Naive B cell (primary cell): ENCODE measurements around the gene MYO1A. TPM values are rescaled to one million over a fixed set of nuclear protein-coding genes. Genes with fewer than 3 reads are reported as not detected.

Source experiments
- ATAC-seq, 2 donors: fragments of 150-1000 bp; cut with Tn5 transposase; 2 replicates each; pipeline ENCODE4 v1.10.0; 2021; ENCODE audit warnings: low read depth in 2 of 2, mild to moderate bottlenecking in 2 of 2, moderate library complexity in 2 of 2
- DNase-seq: peaks from one replicate; pipeline ENCODE4 v3.0.0; 2022
- H3K27ac Mint-ChIP-seq, 6 donors: one replicate each; pipeline ENCODE4 v1.8.0; 2020 to 2022; ENCODE audit warnings: mild to moderate bottlenecking in 6 of 6, mixed read lengths in 6 of 6, moderate library complexity in 5 of 6, inconsistent platforms in 2 of 6
- H3K27me3 Mint-ChIP-seq, 3 donors: one replicate each; pipeline ENCODE4 v1.8.0; 2021 to 2022; ENCODE audit warnings: mixed read lengths in 3 of 3, mild to moderate bottlenecking in 1 of 3
- H3K36me3 Mint-ChIP-seq, 2 donors: one replicate each; pipeline ENCODE4 v1.8.0; 2020 to 2022; ENCODE audit warnings: mixed read lengths in 2 of 2, inconsistent platforms in 1 of 2, mild to moderate bottlenecking in 1 of 2
- H3K4me1 Mint-ChIP-seq, 3 donors: one replicate each; pipeline ENCODE4 v1.8.0; 2020 to 2022; ENCODE audit warnings: mixed read lengths in 3 of 3, inconsistent platforms in 1 of 3, mild to moderate bottlenecking in 1 of 3, moderate library complexity in 1 of 3
- H3K4me3 Mint-ChIP-seq, 8 donors: one replicate each; pipeline ENCODE4 v1.8.0; 2020 to 2022; ENCODE audit warnings: mild to moderate bottlenecking in 8 of 8, mixed read lengths in 8 of 8, moderate library complexity in 8 of 8, inconsistent platforms in 2 of 8
- H3K9me3 Mint-ChIP-seq, 7 donors: one replicate each; pipeline ENCODE4 v1.8.0; 2020 to 2022; ENCODE audit warnings: mixed read lengths in 7 of 7, mild to moderate bottlenecking in 5 of 7, inconsistent platforms in 2 of 7, moderate library complexity in 1 of 7
- polyA plus RNA-seq, 6 donors: library from polyadenylated mRNA; unstranded; fragments of 300-500 nt; fragmentation: Illumina TruSeq; gene quantifications; one replicate each; pipeline ENCODE4 v1.2.3, GENCODE V29; 2021; ENCODE audit warnings: low read depth in 6 of 6

Gene MYO1A
- not detected for polyA plus RNA-seq

- Mint-ChIP-seq H3K9me3 (no peaks in the 10 kb centered on the region), H3K36me3 (no peaks in the 10 kb centered on the region), H3K4me3 (peak within 1 kb of the TSS in 1 of 8 donors; percentile 42), H3K27ac (peak within 1 kb of the TSS in 2 of 6 donors; percentile 12 to 19), H3K27me3 (peaks cover 0 to 10% (median 0%) of the 10 kb centered on the region in 3 donors), H3K4me1 (peaks cover 28 to 32% (median 29%) of the 10 kb centered on the region in 3 donors)
- DNase-seq (no peak), ATAC-seq (no peak)
Measured at GRCh38 chr12:57049890-57050289, at the start of gene MYO1A. MYO1A (minus strand) TSS chr12:57050129; CDS start chr12:57048323, 1,806 bp downstream.

- Mint-ChIP-seq H3K4me1 (peaks cover 32 to 50% (median 47%) of the 10 kb centered on the region in 3 donors), H3K27me3 (no peaks in the 10 kb centered on the region), H3K4me3 (no peak overlapping the region), H3K9me3 (no peaks in the 10 kb centered on the region), H3K36me3 (peaks cover 6 to 27% of the 10 kb centered on the region in 2 donors), H3K27ac (peak overlapping the region in 3 of 6 donors; percentile 76 to 91 (median 86))
- ATAC-seq, result no peak
- no peak for DNase-seq
Measured at GRCh38 chr12:57099047-57099714, 49.3 kb upstream of the MYO1A start.

DNA sequence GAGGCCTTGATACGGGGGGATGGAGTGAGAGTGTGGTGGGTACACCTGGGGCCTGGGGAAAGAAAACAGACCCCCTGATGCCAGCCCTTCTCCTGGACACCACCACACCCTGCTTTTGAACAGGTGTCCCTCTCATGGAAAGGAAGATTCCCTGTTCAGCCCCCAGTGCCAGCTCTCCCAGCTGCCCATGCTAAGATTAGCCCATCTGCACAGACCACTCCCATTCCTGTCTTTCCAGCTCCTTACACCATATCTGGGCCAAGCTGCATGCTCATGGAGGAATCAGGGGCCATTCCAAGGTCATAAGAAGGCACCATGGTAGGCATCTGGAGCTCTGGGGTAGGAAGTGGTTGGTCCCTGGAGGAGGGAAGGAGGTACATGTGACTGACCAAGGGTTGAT, 48.6 kb upstream of the MYO1A start:
- ATAC-seq (no peak), DNase-seq (no peak)
- no peaks in the 10 kb centered on the region for H3K27me3 Mint-ChIP-seq
- peaks cover 6 to 27% of the 10 kb centered on the region in 2 donors for H3K36me3 Mint-ChIP-seq
- H3K4me1 Mint-ChIP-seq, result peaks cover 38 to 53% (median 52%) of the 10 kb centered on the region in 3 donors
- no peak overlapping the region for H3K4me3 Mint-ChIP-seq
- no peaks in the 10 kb centered on the region for H3K9me3 Mint-ChIP-seq
- H3K27ac Mint-ChIP-seq, result peak overlapping the region in 3 of 6 donors; percentile 61 to 91 (median 86)

- H3K36me3 Mint-ChIP-seq, result peaks cover 6 to 27% of the 10 kb centered on the region in 2 donors
- ATAC-seq, result no peak
- peaks cover 46 to 62% (median 61%) of the 10 kb centered on the region in 3 donors for H3K4me1 Mint-ChIP-seq
- H3K27ac Mint-ChIP-seq, result peak overlapping the region in 1 of 6 donors; percentile 9
- H3K27me3 Mint-ChIP-seq, result no peaks in the 10 kb centered on the region
- no peak overlapping the region for H3K4me3 Mint-ChIP-seq
- no peak for DNase-seq
- H3K9me3 Mint-ChIP-seq, result no peaks in the 10 kb centered on the region
Measured at GRCh38 chr12:57097554-57097835, 47.6 kb upstream of the MYO1A start.

GRCh38 chr12:57096748-57097553, 47.0 kb upstream of the MYO1A start:
- peaks cover 6 to 27% of the 10 kb centered on the region in 2 donors for H3K36me3 Mint-ChIP-seq
- peak overlapping the region in 5 of 6 donors; percentile 33 to 92 (median 70) for H3K27ac Mint-ChIP-seq
- H3K27me3 Mint-ChIP-seq, result no peaks in the 10 kb centered on the region
- ATAC-seq (no peak), DNase-seq (no peak)
- no peak overlapping the region for H3K4me3 Mint-ChIP-seq
- H3K9me3 Mint-ChIP-seq, result no peaks in the 10 kb centered on the region
- H3K4me1 Mint-ChIP-seq, result peaks cover 45 to 67% (median 60%) of the 10 kb centered on the region in 3 donors

DNA sequence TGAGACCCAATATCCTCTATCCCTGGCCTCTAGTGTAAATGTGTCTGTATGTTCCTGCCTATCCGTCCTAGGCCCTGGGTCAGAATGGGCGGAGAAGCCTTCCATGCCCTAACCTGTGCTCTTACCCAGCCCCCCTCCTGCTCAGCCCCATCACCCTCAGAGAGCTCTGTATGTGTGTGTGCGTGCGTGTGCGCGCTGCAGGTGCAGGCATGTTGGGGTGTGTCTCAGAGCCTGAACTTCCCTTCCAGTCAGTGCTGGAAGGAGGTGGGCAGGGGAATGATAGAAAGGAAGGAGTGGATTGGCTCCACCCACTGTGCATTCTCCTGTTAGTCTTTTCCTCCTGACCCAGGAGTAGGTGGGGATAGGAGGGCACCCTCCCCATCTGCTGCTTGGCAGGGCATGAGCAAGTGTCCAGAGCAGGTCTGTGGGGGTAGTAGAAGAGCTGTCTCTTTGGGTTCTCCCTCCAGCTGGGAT, 46.2 kb upstream of the MYO1A start:
- peak overlapping the region in 3 of 6 donors; percentile 22 to 54 (median 26) for H3K27ac Mint-ChIP-seq
- no peak for ATAC-seq
- peaks cover 6 to 27% of the 10 kb centered on the region in 2 donors for H3K36me3 Mint-ChIP-seq
- no peaks in the 10 kb centered on the region for H3K9me3 Mint-ChIP-seq
- no peaks in the 10 kb centered on the region for H3K27me3 Mint-ChIP-seq
- no peak for DNase-seq
- H3K4me1 Mint-ChIP-seq, result peaks cover 51 to 71% (median 61%) of the 10 kb centered on the region in 3 donors
- no peak overlapping the region for H3K4me3 Mint-ChIP-seq

GRCh38 chr12:57095440-57095839, 45.5 kb upstream of the MYO1A start:
- peaks cover 56 to 76% (median 64%) of the 10 kb centered on the region in 3 donors for H3K4me1 Mint-ChIP-seq
- H3K36me3 Mint-ChIP-seq, result peaks cover 6 to 27% of the 10 kb centered on the region in 2 donors
- H3K27ac Mint-ChIP-seq, result peak overlapping the region in 4 of 6 donors; percentile 44 to 97 (median 84)
- peak overlapping the region in 2 of 8 donors; percentile 5 to 79 for H3K4me3 Mint-ChIP-seq
- no peak for DNase-seq
- no peak for ATAC-seq
- no peaks in the 10 kb centered on the region for H3K9me3 Mint-ChIP-seq
- H3K27me3 Mint-ChIP-seq, result no peaks in the 10 kb centered on the region

DNA sequence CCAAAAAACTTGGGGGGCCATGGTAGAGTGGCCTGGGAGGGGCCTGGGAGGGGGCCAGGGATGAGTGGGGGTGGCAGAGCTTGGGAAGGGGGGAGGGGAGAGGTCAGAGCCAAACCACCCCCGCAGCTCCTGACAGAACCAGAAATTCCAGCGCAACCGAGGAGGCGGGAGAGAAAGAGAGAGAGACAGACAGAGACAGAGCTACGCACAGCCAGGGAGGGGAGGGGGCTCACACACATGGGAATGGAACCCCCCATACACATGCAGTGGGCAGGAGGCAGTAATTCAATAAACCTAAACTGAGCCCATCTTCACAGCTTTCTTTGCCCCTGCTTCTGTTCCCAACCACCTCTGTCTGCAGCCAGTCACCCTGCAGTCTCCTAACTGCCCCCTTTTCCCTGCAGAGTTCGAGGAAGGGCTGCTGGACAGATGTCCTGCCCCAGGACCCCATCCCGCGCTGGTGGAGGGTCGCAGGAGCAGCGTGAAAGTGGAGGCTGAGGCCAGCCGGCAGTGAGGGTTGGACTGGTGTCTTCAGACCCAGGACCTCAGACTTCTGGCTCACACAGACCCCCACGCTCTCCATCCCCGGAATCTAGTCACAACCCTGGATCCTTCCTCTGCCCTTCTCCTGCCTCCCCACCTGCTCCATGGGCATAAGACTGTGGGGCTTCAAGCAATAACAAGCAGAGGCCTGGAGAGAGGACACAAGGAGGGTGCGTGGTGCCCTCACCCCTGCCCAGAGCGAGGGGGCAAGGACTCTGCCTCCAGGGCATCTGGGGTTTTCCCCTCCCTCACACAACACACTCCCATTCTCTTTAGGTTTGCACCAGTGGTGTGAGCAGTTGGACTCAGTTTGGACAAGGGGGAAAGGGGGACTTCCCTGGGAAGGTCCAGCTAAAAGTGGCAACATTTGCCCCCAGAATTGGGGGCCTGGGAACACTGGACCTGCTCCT, 44.6 kb upstream of the MYO1A start:
- Mint-ChIP-seq H3K36me3 (peaks cover 6 to 23% of the 10 kb centered on the region in 2 donors), H3K4me1 (peaks cover 58 to 77% (median 66%) of the 10 kb centered on the region in 3 donors), H3K27ac (peak overlapping the region in 4 of 6 donors; percentile 41 to 97 (median 94)), H3K4me3 (peak overlapping the region in 7 of 8 donors; percentile 8 to 88 (median 66)), H3K27me3 (no peaks in the 10 kb centered on the region), H3K9me3 (no peaks in the 10 kb centered on the region)
- ATAC-seq, result no peak
- DNase-seq, result no peak

GRCh38 chr12:57093415-57094207, 43.7 kb upstream of the MYO1A start:
- H3K4me1 Mint-ChIP-seq, result peaks cover 52 to 71% (median 66%) of the 10 kb centered on the region in 3 donors

DNA sequence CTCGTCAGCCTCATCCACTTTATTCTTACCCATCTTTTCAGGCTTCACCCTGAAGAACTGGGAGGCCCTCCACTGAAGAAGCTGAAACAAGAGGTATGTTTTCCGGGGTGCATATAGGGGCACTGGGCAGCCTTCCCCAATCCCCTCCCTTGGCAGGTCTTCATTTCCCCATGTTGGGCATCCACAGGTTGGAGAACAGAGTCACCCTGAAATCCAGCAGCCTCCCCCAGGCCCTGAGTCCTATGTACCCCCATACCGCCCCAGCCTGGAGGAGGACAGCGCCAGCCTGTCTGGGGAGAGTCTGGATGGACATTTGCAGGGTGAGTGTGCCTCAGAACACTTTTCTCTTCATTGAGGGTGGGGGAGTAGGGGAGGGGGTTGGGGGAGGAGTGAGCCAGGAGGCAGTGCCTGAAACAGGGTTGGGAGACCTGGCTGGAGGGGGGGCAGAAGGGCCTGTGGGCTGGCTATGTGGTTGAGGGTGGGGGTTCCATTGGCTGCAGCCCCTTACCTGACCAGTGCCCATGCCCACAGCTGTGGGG, 43.0 kb upstream of the MYO1A start:
- H3K27me3 Mint-ChIP-seq, result no peaks in the 10 kb centered on the region
- ATAC-seq, result no peak
- H3K4me1 Mint-ChIP-seq, result peaks cover 58 to 74% (median 69%) of the 10 kb centered on the region in 3 donors
- DNase-seq, result no peak
- peak overlapping the region in 5 of 8 donors; percentile 9 to 74 (median 45) for H3K4me3 Mint-ChIP-seq
- peak overlapping the region in 3 of 6 donors; percentile 80 to 97 (median 94) for H3K27ac Mint-ChIP-seq
- no peaks in the 10 kb centered on the region for H3K9me3 Mint-ChIP-seq
- H3K36me3 Mint-ChIP-seq, result peaks cover 6 to 14% of the 10 kb centered on the region in 2 donors

More at GRCh38 chr12:57093415-57094207, 43.7 kb upstream of the MYO1A start:
- Mint-ChIP-seq H3K36me3 (peaks cover 6 to 14% of the 10 kb centered on the region in 2 donors), H3K27ac (peak overlapping the region; percentile 93 to 97 (median 96)), H3K9me3 (no peaks in the 10 kb centered on the region), H3K27me3 (no peaks in the 10 kb centered on the region), H3K4me3 (peak overlapping the region; percentile 66 to 88 (median 78))
- DNase-seq (peak; percentile 47), ATAC-seq (peak; percentile 53 to 56)

DNA sequence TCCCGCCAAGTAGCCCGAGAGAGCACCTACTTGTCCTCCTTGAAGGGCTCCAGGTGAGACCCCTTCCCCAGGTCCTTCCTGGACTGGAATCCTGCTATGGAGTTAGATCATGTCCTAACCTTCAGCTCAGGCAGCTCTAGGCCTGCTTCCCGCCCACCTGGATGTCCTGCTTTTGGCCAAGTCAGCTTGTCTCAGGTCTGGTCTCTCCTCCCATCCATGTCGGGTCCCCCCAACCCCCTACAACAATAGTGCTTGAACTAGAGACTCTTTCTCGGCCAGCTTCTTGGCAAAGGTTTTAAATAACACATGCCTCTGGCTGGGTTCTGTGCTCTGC, 42.6 kb upstream of the MYO1A start:
- Mint-ChIP-seq H3K9me3 (no peaks in the 10 kb centered on the region), H3K27ac (peak overlapping the region in 3 of 6 donors; percentile 10 to 97 (median 94)), H3K4me3 (peak overlapping the region in 5 of 8 donors; percentile 12 to 74 (median 45)), H3K4me1 (peaks cover 60 to 77% (median 73%) of the 10 kb centered on the region in 3 donors), H3K27me3 (no peaks in the 10 kb centered on the region), H3K36me3 (peaks cover 6 to 14% of the 10 kb centered on the region in 2 donors)
- DNase-seq (no peak), ATAC-seq (no peak)
